Loucy (cell line): Measurements from ENCODE around the gene PDGFA.

Source experiments
- H2AFZ ChIP-seq: fragments of 200-600 bp; sonication (generic); 2 replicates; pipeline ENCODE4 v1.6.0; 2016; ENCODE audit warnings: antibody characterized with exemption, mild to moderate bottlenecking, low read length, moderate library complexity
- H3F3A ChIP-seq: fragments of 200-600 bp; 2 replicates; pipeline ENCODE4 v1.6.0; 2016; ENCODE audit warnings: antibody characterized with exemption, low read depth, mild to moderate bottlenecking
- H3K27me3 ChIP-seq: fragments of 200-600 bp; sonication (generic); 2 replicates; pipeline ENCODE4 v1.6.1; 2014; ENCODE audit warnings: low read length, mild to moderate bottlenecking; ENCODE audit not compliant: insufficient read depth, poor library complexity, severe bottlenecking
- H3K36me3 ChIP-seq: fragments of 200-600 bp; sonication (generic); 2 replicates; pipeline ENCODE4 v1.6.1; 2016; ENCODE audit warnings: low read length; ENCODE audit not compliant: insufficient read depth
- H3K4me1 ChIP-seq: fragments of 200-600 bp; sonication (generic); 2 replicates; pipeline ENCODE4 v1.5.1; 2014; ENCODE audit warnings: low read length, mild to moderate bottlenecking; ENCODE audit not compliant: insufficient read depth, poor library complexity, severe bottlenecking
- H3K4me2 ChIP-seq: fragments of 200-600 bp; sonication (generic); 2 replicates; pipeline ENCODE4 v1.6.0; 2014; ENCODE audit warnings: antibody characterized with exemption, low read length, low read depth, mild to moderate bottlenecking; ENCODE audit not compliant: poor library complexity, severe bottlenecking
- H3K4me3 ChIP-seq: fragments of 200-600 bp; sonication (generic); 2 replicates; pipeline ENCODE4 v1.5.1; 2014; ENCODE audit warnings: low read length, mild to moderate bottlenecking, mixed read lengths; ENCODE audit not compliant: poor library complexity, severe bottlenecking
- H3K79me2 ChIP-seq: fragments of 200-600 bp; sonication (generic); 2 replicates; pipeline ENCODE4 v1.6.1; 2014; ENCODE audit warnings: low read length; ENCODE audit not compliant: insufficient read depth
- H3K9ac ChIP-seq: fragments of 200-600 bp; sonication (generic); 2 replicates; pipeline ENCODE4 v1.6.0; 2014; ENCODE audit warnings: mild to moderate bottlenecking, low read depth, low read length, moderate library complexity; ENCODE audit not compliant: poor library complexity, severe bottlenecking
- H3K9me2 ChIP-seq: fragments of 200-600 bp; sonication (generic); replicated peaks from 2 replicates; pipeline ENCODE4 v1.6.1; 2016; ENCODE audit warnings: low read depth, low read length, mixed read lengths
- H3K9me3 ChIP-seq: fragments of 200-600 bp; sonication (generic); 2 replicates; pipeline ENCODE4 v1.6.1; 2014; ENCODE audit warnings: mild to moderate bottlenecking, antibody characterized with exemption, low read length, low read depth; ENCODE audit not compliant: insufficient read depth
- H4K20me1 ChIP-seq: fragments of 200-600 bp; sonication (generic); 2 replicates; pipeline ENCODE4 v1.6.0; 2014; ENCODE audit warnings: antibody characterized with exemption, low read length, mild to moderate bottlenecking; ENCODE audit not compliant: insufficient read depth, poor library complexity, severe bottlenecking
- CTCF ChIP-seq: fragments of 200-600 bp; sonication (generic); conservative IDR thresholded peaks from 2 replicates; pipeline ENCODE4 v1.5.1; 2014; ENCODE audit warnings: mild to moderate bottlenecking, antibody characterized with exemption, low read length
- EZH2phosphoT487 ChIP-seq: fragments of 200-600 bp; IDR thresholded peaks from 2 replicates; pipeline ENCODE4 v1.6.1; 2018; ENCODE audit warnings: antibody characterized with exemption, mild to moderate bottlenecking, moderate library complexity, borderline replicate concordance

PDGFA gene

GRCh38 chr7:453597-454306, 65.9 kb downstream of the PDGFA start:
- H3K4me1 ChIP-seq: peaks cover 5% of the 10 kb centered on the region

GRCh38 chr7:452791-453455, 66.7 kb downstream of the PDGFA start:
- no peaks in the 10 kb centered on the region; the same call in 1 of the 2 replicates for H3K9me3 ChIP-seq
- no peaks in the 10 kb centered on the region for H3F3A ChIP-seq
- H3K9me2 ChIP-seq: no peaks in the 10 kb centered on the region
- H3K36me3 ChIP-seq: no peaks in the 10 kb centered on the region
- no peak overlapping the region for H3K4me3 ChIP-seq
- H4K20me1 ChIP-seq: no peaks in the 10 kb centered on the region
- no peak overlapping the region for H2AFZ ChIP-seq
- H3K79me2 ChIP-seq: no peaks in the 10 kb centered on the region
- H3K27me3 ChIP-seq: no peaks in the 10 kb centered on the region
- H3K4me1 ChIP-seq: peaks cover 5% of the 10 kb centered on the region
- H3K4me2 ChIP-seq: no peak overlapping the region
- no peak overlapping the region for H3K9ac ChIP-seq
- TF ChIP-seq EZH2phosphoT487 (no peak), CTCF (no peak)

More at GRCh38 chr7:453597-454306, 65.9 kb downstream of the PDGFA start:
- Histone ChIP-seq H3K9me3 (no peaks in the 10 kb centered on the region; the same call in 1 of the 2 replicates), H3F3A (no peaks in the 10 kb centered on the region), H3K4me3 (no peak overlapping the region), H2AFZ (no peak overlapping the region), H3K4me2 (no peak overlapping the region), H3K27me3 (no peaks in the 10 kb centered on the region), H3K9ac (no peak overlapping the region), H3K79me2 (no peaks in the 10 kb centered on the region), H3K9me2 (no peaks in the 10 kb centered on the region), H4K20me1 (no peaks in the 10 kb centered on the region), H3K36me3 (no peaks in the 10 kb centered on the region)
- no peak for TF ChIP-seq EZH2phosphoT487
- no peak for TF ChIP-seq CTCF

- Histone ChIP-seq H3K4me2 (no peak overlapping the region), H3K4me3 (no peak overlapping the region), H2AFZ (no peak overlapping the region)
These were observed 67.4 kb downstream of the PDGFA start for GRCh38 chr7:452226-452751.

More at GRCh38 chr7:452226-452751, 67.4 kb downstream of the PDGFA start:
- H3K9me3 ChIP-seq: no peaks in the 10 kb centered on the region
- H3K36me3 ChIP-seq: no peaks in the 10 kb centered on the region
- no peaks in the 10 kb centered on the region for H3F3A ChIP-seq
- H3K9ac ChIP-seq: no peak overlapping the region
- no peaks in the 10 kb centered on the region for H3K79me2 ChIP-seq
- H3K4me1 ChIP-seq: peaks cover 5% of the 10 kb centered on the region
- H4K20me1 ChIP-seq: no peaks in the 10 kb centered on the region
- no peaks in the 10 kb centered on the region for H3K9me2 ChIP-seq
- TF ChIP-seq EZH2phosphoT487: no peak
- no peak for TF ChIP-seq CTCF
- H3K27me3 ChIP-seq: no peaks in the 10 kb centered on the region
